GM12878 (cell line): ENCODE measurements around the gene INO80. TPM values are rescaled to one million over a fixed set of nuclear protein-coding genes. Genes with fewer than 3 reads are reported as not detected.

Experiments
- ATAC-seq: fragments of 200-7000 bp; cut with Tn5 transposase; 3 replicates; pipeline ENCODE4 v1.9.1; 2020; ENCODE audit warnings: mild to moderate bottlenecking, moderate library complexity
- BruUV-seq: library from RNA; stranded (reverse); fragments of 400-500 nt; replicated peaks from 2 replicates; lab custom pipeline; 2021; lab: Mats Ljungman, UMichigan
- CTCF ChIA-PET: fragments of 300-600 bp; sonication (Branson Sonifier 250); formaldehyde crosslinking; extraction: SDS; loops from one replicate; lab custom pipeline; 2021; ENCODE audit warnings: inconsistent platforms; lab: Yijun Ruan, JAX
- POLR2A ChIA-PET: fragments of 350-600 bp; formaldehyde crosslinking; extraction: SDS; loops from one replicate; lab custom pipeline; 2021; ENCODE audit warnings: inconsistent platforms; lab: Charles Lee
- RAD21 ChIA-PET: fragments of 300-600 bp; sonication (Branson Sonifier 250); formaldehyde crosslinking; loops from one replicate; lab custom pipeline; 2023; ENCODE audit warnings: antibody characterized with exemption; ENCODE audit not compliant: unreplicated experiment; lab: Charles Lee
- SMC1A ChIA-PET: fragments of 300-600 bp; sonication (Branson Sonifier 250); formaldehyde crosslinking; loops from one replicate; lab custom pipeline; 2023; ENCODE audit not compliant: unreplicated experiment, uncharacterized antibody; lab: Charles Lee
- DNase-seq: peaks from one replicate; pipeline ENCODE4 v3.0.0-alpha.2; 2011; ENCODE audit warnings: low read depth, low spot score
- FAIRE-seq: peaks from 3 replicates; lab custom pipeline; 2011; peaks lifted over from hg19 to GRCh38; lab: Jason Lieb, UNC
- H2AFZ ChIP-seq: 2 replicates; pipeline ENCODE4 v1.6.0; 2011; ENCODE audit warnings: low read depth, low read length, control low read depth; ENCODE audit not compliant: control insufficient read depth
- H3K27ac ChIP-seq: 2 replicates; pipeline ENCODE4 v1.5.1; 2011; ENCODE audit warnings: control low read depth; ENCODE audit not compliant: control insufficient read depth, insufficient read depth
- H3K27me3 ChIP-seq, 2 experiments: replicated peaks in 1 of 2; 2 replicates each; pipeline versions ENCODE4 v1.6.0 to v1.6.1; 2011; ENCODE audit warnings: low read length in 1 of 2; ENCODE audit not compliant: control insufficient read depth in 2 of 2, insufficient read depth in 2 of 2
- H3K36me3 ChIP-seq, 2 experiments: 2 replicates each; pipeline ENCODE4 v1.5.1; 2011; ENCODE audit warnings: low read length in 1 of 2; ENCODE audit not compliant: control insufficient read depth in 2 of 2, insufficient read depth in 2 of 2
- H3K4me1 ChIP-seq: 2 replicates; pipeline ENCODE4 v1.6.1; 2011; ENCODE audit warnings: mild to moderate bottlenecking, low read length, moderate library complexity, mixed read lengths; ENCODE audit not compliant: control insufficient read depth, insufficient read depth
- H3K4me2 ChIP-seq: 2 replicates; pipeline ENCODE4 v1.6.0; 2011; ENCODE audit warnings: control low read depth; ENCODE audit not compliant: control insufficient read depth, insufficient read depth
- H3K4me3 ChIP-seq: fragments of 200-600 bp; sonication (generic); 2 replicates; pipeline ENCODE4 v1.5.1; 2016
- H3K79me2 ChIP-seq: 2 replicates; pipeline ENCODE4 v1.6.0; 2011; ENCODE audit warnings: low read length; ENCODE audit not compliant: control insufficient read depth, insufficient read depth
- H3K9ac ChIP-seq: 2 replicates; pipeline ENCODE4 v1.8.0; 2011; ENCODE audit warnings: low read length, control low read depth, mixed read lengths; ENCODE audit not compliant: control insufficient read depth, insufficient read depth
- H3K9me3 ChIP-seq: replicated peaks from 3 replicates; pipeline ENCODE4 v1.5.1; 2011; ENCODE audit warnings: mild to moderate bottlenecking, low read length; ENCODE audit not compliant: control insufficient read depth, insufficient read depth
- H4K20me1 ChIP-seq: 2 replicates; pipeline ENCODE4 v1.6.0; 2011; ENCODE audit not compliant: control insufficient read depth, insufficient read depth
- BRCA1 ChIP-seq: IDR thresholded peaks from 2 replicates; pipeline ENCODE4 v1.6.1; 2011; ENCODE audit warnings: low read depth, low read length, improper control_type of control experiment
- GATAD2B ChIP-seq: fragments of 450-650 bp; conservative IDR thresholded peaks from 2 replicates; pipeline ENCODE4 v1.6.1; 2017; ENCODE audit warnings: low read depth, mild to moderate bottlenecking, moderate library complexity
- IRF3 ChIP-seq: fragments of 450-650 bp; IDR thresholded peaks from 2 replicates; pipeline ENCODE4 v1.6.1; 2014; ENCODE audit warnings: mild to moderate bottlenecking
- NR2C2 ChIP-seq: IDR thresholded peaks from 2 replicates; pipeline ENCODE4 v1.6.1; 2011; ENCODE audit warnings: borderline replicate concordance, low read depth; ENCODE audit not compliant: control insufficient read depth, insufficient read length
- NR2F1 ChIP-seq: fragments of 450-650 bp; conservative IDR thresholded peaks from 2 replicates; pipeline ENCODE4 v1.6.1; 2017; ENCODE audit warnings: mild to moderate bottlenecking
- PAX5 ChIP-seq: IDR thresholded peaks from 2 replicates; pipeline ENCODE4 v1.6.1; 2011; ENCODE audit warnings: low read depth, low read length, borderline replicate concordance
- POLR2AphosphoS5 ChIP-seq: IDR thresholded peaks from 2 replicates; pipeline ENCODE4 v1.6.1; 2011; ENCODE audit warnings: mild to moderate bottlenecking, low read length, inconsistent platforms
- SIN3A ChIP-seq: IDR thresholded peaks from 2 replicates; pipeline ENCODE4 v1.6.1; 2012; ENCODE audit warnings: low read depth, low read length, improper control_type of control experiment
- SMAD1 ChIP-seq: fragments of 450-650 bp; IDR thresholded peaks from 2 replicates; pipeline ENCODE4 v1.6.1; 2018; ENCODE audit warnings: mild to moderate bottlenecking, low read depth; ENCODE audit not compliant: partially characterized antibody
- TCF7 ChIP-seq: IDR thresholded peaks from 2 replicates; pipeline ENCODE4 v1.6.1; 2014; ENCODE audit warnings: antibody characterized with exemption, borderline replicate concordance
- ZBED1 ChIP-seq: IDR thresholded peaks from 2 replicates; pipeline ENCODE4 v1.6.1; 2016; ENCODE audit warnings: borderline replicate concordance
- WGBS: methylation state at CpG from one replicate; pipeline ENCODE4 v1.1.6; 2016; ENCODE audit warnings: low lambda C conversion rate; ENCODE audit not compliant: insufficient replicate concordance, insufficient coverage; ENCODE audit errors: missing lambda C conversion rate; 5-methylcytosine and 5-hydroxymethylcytosine counted together
- in situ Hi-C: fragments of 300-500 bp; cut with MboI; formaldehyde crosslinking; loops from 9 replicates; pipeline ENCODE4 v1.14.3; 2018; ENCODE audit warnings: mixed read lengths
- intact Hi-C: fragments of 100-400 bp; cut with micrococcal nuclease; formaldehyde crosslinking; loops from one replicate; pipeline ENCODE4 v1.14.2; 2022; ENCODE audit not compliant: unreplicated experiment
- polyA plus RNA-seq, 11 experiments: library from polyadenylated mRNA; depleted of rRNA in 4 of 11; unstranded in 6 of 11; stranded (reverse) in 5 of 11; fragments of >200 nt; fragmentation: Nextera tagmentation in 4 of 11; fragmentation: Illumina TruSeq in 1 of 11; extraction: Ambion mirVana in 4 of 11; extraction: Trizol in 1 of 11; gene quantifications; 1 replicate in 1 of 11; 2 replicates in 10 of 11; pipeline versions ENCODE4 v1.2.1 to v1.2.3, GENCODE V29; 2011 to 2016; ENCODE audit warnings: inconsistent platforms in 2 of 11, missing spikeins in 2 of 11, low read depth in 1 of 11
- total RNA-seq, 4 experiments: library from RNA; depleted of rRNA in 3 of 4; stranded (reverse); fragments of >200 nt in 3 of 4; fragmentation: Illumina TruSeq in 1 of 4; extraction: Trizol in 1 of 4; gene quantifications; 2 replicates each; pipeline versions ENCODE4 v1.2.1 to v1.2.3, GENCODE V29; 2013 to 2021
- TF ChIP-seq, protein P1 (sequence below): fragments of 150-350 bp; IDR thresholded peaks from 2 replicates; pipeline ENCODE4 v1.6.1; 2016; ENCODE audit warnings: low read depth, low read length

INO80 gene
- total and polyA plus RNA-seq, 10 of the 15 experiments (the other 5 are each of a cell fraction or from before 2014, with no cell fraction given) = 4.5 to 25.0 (median 14.2) TPM

DNA sequence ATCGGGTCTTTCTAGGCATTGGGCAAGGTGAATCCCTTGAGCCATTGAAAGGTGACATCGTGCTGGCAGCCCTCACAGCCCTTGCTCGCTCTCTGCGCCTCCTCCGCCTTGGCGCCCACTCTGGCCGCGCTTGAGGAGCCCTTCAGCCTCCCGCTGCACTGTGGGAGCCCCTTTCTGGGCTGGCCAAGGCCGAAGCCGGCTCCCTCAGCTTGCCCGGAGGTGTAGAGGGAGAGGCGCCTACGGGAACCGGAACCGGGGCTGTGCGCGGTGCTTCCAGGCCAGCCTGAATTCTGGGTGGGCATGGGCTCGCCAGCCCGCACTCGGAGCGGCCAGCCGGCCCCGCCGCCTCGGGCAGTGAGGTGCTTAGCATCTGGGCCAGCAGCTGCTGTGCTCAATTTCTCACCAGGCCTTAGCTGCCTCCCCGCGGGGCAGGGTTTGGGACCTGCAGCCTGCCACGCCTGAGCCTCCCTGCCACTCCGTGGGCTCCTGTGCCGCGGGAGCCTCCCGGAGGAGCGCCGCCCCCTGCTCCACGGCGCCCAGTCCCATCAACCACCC, 35.4 kb upstream of the INO80 start (continued):
- TF ChIP-seq GATAD2B (no peak), NR2C2 (no peak), POLR2AphosphoS5 (no peak), BRCA1 (no peak)

GRCh38 chr15:41150279-41150678, 34.2 kb upstream of the INO80 start:
- ChIA-PET POLR2A (no interaction called here), CTCF (no interaction called here), RAD21 (no interaction called here), SMC1A (interaction anchor here (1.1 kb wide), 1 partner anchor 10 kb away, joined by 4 read pairs; no protein-coding TSS in a partner anchor)
- Histone ChIP-seq H3K27me3 (no peaks in the 10 kb centered on the region), H3K4me1 (no peaks in the 10 kb centered on the region), H3K9me3 (no peaks in the 10 kb centered on the region), H3K27ac (no peak overlapping the region), H2AFZ (no peak overlapping the region), H3K4me2 (no peak overlapping the region), H3K9ac (no peak overlapping the region), H3K36me3 (no peaks in the 10 kb centered on the region), H3K79me2 (no peaks in the 10 kb centered on the region), H3K4me3 (no peak overlapping the region), H4K20me1 (no peaks in the 10 kb centered on the region)
- ATAC-seq (no peak), FAIRE-seq (no peak), DNase-seq (no peak)
- BruUV-seq = no TSS peak
- intact Hi-C loops = no loop called here
- in situ Hi-C loops = no loop called here
- 71% methylated on average over 4 of the region's 4 CpGs for WGBS
- TF ChIP-seq, protein P1, sequence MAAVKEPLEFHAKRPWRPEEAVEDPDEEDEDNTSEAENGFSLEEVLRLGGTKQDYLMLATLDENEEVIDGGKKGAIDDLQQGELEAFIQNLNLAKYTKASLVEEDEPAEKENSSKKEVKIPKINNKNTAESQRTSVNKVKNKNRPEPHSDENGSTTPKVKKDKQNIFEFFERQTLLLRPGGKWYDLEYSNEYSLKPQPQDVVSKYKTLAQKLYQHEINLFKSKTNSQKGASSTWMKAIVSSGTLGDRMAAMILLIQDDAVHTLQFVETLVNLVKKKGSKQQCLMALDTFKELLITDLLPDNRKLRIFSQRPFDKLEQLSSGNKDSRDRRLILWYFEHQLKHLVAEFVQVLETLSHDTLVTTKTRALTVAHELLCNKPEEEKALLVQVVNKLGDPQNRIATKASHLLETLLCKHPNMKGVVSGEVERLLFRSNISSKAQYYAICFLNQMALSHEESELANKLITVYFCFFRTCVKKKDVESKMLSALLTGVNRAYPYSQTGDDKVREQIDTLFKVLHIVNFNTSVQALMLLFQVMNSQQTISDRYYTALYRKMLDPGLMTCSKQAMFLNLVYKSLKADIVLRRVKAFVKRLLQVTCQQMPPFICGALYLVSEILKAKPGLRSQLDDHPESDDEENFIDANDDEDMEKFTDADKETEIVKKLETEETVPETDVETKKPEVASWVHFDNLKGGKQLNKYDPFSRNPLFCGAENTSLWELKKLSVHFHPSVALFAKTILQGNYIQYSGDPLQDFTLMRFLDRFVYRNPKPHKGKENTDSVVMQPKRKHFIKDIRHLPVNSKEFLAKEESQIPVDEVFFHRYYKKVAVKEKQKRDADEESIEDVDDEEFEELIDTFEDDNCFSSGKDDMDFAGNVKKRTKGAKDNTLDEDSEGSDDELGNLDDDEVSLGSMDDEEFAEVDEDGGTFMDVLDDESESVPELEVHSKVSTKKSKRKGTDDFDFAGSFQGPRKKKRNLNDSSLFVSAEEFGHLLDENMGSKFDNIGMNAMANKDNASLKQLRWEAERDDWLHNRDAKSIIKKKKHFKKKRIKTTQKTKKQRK = no peak
- no peak for TF ChIP-seq ZBED1
- no peak for TF ChIP-seq SIN3A
- TF ChIP-seq SMAD1 = no peak
- TF ChIP-seq TCF7 = no peak
- no peak for TF ChIP-seq IRF3
- TF ChIP-seq PAX5 = no peak
- no peak for TF ChIP-seq NR2F1
- TF ChIP-seq, all 136 proteins: peak for 0
